ENCODE data around the gene ATP6V0A4.

Gene ATP6V0A4

DNA sequence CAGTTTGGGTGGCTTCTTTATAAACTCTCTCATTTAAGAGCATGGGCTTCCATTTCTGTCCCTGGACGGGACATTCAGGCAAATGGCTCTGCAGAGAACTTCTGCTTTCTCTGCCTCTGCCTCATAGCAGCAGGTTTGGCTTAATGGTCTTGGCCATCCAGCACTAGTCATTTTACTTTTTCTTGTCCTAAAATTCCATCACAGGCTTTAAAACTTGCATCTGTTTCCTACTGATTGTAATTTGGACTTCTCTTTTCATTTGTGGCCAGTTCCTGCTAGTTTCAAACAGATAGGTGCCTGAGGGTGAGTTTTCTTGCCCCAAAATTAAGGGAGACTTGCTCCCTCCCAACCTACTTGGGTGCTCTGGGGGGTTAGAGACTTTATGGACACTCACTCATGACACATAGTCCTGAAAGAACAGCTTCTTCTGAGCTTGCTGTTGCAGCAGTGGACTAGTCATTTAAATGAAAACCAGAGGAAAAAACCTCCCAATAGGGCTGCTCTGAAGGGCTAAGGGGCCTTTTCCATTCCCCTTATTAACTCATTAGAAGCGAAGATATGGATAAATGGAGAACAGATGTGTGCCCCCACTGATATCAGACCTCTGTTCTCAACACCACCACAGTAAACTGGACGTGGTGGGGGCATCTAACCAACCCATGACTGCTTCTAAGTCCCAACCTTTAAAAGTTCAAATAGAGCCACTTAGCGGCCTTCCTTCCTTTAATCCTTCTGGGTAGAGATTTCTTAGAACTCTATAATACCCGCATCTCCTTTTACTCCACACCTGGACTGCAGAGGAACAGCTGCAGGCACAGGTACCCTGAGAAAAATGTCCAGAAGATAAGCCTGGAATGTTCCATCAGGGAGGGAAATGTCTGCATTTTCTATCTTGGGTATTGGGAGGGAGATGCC, 135.7 kb downstream of the ATP6V0A4 start:
- no peak for DNase-seq (ENCODE audit: low read depth)

DNA sequence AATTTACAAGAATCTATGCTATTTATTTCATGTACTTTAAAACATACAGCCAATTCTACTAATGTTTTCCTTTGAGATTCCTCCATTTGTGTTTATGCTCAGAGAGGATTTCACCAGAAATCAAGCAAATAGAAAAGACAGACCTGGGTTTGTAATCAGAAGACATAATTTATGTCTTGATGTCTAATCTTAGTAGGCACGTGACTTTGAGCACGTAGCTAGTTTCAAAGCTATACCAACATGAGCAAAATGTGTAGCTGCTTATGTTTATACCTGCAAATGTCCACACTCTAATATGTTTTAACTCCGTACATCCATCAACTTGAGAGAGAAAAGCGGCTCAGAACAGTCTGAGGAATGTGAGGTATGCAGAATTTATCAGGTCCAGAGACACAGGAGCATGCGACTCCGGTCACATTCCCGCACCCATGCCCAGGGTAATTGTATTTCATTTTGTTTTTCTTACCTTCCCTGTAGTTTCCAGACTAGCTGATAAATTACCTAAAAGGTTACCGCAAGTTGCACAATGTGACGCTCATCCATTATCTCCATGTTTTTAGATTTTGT, 136.8 kb downstream of the ATP6V0A4 start:
- DNase-seq (ENCODE audit: low read depth): no peak

- no peak for DNase-seq (ENCODE audit: low read depth)
These were observed 139.1 kb downstream of the ATP6V0A4 start for GRCh38 chr7:138658889-138659288.

DNA sequence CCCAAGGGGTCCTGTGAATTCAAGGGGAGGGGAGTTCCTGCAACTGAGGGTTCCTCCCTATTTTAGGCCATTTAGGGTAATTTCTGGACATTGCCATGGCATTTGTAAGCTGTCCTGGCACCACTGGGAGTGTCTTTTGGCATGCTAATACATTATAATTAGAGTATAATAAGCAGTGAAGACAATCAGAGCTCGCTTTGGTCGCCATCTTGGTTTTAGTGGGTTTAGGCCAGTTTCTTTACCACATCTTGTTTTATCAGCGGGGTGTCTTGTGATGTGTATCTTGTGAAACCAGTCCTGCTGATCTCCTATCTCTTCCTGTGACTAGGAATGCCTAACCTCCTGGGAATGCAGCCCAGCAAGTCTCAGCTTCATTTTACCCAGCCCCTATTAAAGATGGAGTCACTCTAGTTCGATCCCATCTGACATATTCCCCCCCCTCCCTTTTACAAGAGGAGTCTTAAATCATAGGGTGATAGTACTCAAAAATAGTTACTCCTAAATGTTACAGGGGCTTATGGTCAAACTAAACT, 140.1 kb downstream of the ATP6V0A4 start:
- DNase-seq (ENCODE audit: low read depth): no peak

GRCh38 chr7:138656952-138657351, 141.0 kb downstream of the ATP6V0A4 start:
- DNase-seq (ENCODE audit: low read depth): no peak
